GM12874 (cell line): Measurements from ENCODE around the gene ATG16L1.

Experiments
- TF ChIP-seq, protein P1 (sequence below): IDR thresholded peaks from 2 replicates; pipeline ENCODE4 v1.5.1; 2011; ENCODE audit warnings: low read depth, mild to moderate bottlenecking, control low read depth, low read length, moderate library complexity; ENCODE audit not compliant: insufficient read depth

Gene ATG16L1

DNA sequence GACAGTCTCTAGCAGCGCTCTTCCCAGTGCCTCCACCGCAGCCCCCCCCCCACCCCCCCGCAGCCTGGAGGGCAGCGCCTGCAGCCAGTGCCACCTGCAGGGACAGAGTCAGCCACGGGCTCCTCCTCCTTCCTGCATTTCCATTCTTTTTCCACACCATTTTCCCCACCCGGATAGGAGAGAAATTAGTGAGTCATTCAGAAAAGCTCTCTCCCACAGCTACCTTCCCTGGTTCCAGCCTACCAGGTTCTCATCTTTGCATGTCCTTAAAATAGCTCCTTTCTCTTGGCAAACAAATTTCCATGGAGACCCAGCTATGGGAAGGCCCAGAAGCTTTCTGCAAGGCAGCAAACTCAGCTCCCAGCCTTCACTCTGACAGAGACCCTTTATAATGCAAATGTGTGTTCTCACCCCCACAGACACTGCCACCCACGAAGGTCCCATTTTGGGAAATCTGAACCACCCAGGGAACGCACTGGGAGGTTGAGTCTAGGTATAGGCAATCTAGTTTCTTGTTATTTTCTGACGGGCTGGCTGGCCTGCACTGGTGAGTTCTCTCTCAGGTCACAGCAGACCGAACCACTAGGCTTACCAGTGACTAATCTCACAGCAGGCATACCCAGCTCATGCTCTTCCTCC, 41.8 kb upstream of the ATG16L1 start:
- TF ChIP-seq, protein P1, sequence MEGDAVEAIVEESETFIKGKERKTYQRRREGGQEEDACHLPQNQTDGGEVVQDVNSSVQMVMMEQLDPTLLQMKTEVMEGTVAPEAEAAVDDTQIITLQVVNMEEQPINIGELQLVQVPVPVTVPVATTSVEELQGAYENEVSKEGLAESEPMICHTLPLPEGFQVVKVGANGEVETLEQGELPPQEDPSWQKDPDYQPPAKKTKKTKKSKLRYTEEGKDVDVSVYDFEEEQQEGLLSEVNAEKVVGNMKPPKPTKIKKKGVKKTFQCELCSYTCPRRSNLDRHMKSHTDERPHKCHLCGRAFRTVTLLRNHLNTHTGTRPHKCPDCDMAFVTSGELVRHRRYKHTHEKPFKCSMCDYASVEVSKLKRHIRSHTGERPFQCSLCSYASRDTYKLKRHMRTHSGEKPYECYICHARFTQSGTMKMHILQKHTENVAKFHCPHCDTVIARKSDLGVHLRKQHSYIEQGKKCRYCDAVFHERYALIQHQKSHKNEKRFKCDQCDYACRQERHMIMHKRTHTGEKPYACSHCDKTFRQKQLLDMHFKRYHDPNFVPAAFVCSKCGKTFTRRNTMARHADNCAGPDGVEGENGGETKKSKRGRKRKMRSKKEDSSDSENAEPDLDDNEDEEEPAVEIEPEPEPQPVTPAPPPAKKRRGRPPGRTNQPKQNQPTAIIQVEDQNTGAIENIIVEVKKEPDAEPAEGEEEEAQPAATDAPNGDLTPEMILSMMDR = no peak

DNA sequence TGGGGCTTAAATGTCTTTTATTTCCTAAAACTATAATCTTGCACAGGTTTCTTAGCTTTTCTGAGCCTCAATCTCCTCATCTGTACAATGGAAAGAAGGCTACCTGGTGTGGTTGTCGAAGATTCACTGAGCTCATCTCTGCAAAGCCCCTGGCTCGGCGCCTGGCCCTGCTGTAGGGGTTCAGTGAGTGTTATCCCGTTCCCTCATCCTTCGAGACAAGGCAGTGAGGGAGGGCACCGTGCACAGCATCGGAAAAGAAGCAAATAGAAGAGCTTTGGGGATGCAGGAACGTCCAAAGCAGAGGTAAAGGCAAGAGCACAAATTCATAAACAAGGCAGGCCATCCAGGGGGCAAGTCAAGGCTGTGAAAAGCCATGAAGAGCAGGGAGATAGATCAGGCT, 41.2 kb upstream of the ATG16L1 start:
- TF ChIP-seq, protein P1 = no peak

DNA sequence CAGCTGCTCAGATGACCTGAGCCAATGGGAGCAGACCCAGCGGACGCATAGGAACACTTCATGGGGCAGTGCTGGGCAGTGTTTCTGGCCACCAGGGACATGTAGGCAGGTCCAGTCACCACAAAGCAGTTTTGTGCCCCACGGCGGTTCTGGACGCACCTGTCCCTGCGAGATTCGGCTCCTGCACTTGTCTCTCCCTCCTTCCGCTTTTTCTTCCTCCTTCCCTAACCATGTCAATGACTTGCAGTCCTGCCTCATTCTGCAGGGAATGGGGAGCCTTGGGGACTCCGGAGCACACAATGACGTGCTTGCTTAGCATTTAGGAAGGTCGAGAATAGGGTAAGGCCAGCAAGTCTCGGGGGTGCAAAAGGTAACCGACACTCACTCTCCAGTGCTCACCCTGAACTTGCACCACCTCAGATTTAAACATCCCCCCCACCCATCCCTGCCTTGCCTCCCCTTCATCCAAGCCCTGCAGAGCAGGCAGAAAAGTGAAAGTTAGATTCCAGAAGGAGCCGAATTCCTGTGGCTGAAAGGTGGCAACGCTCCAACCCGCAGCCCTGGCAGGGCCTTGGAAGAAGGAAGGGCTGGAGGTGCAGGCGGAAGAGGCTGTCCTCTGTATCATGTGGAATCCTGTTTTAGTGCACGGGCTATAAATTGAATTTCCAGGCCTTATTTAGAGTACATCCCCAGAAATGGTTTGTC, 40.5 kb upstream of the ATG16L1 start:
- TF ChIP-seq, protein P1 = no peak

DNA sequence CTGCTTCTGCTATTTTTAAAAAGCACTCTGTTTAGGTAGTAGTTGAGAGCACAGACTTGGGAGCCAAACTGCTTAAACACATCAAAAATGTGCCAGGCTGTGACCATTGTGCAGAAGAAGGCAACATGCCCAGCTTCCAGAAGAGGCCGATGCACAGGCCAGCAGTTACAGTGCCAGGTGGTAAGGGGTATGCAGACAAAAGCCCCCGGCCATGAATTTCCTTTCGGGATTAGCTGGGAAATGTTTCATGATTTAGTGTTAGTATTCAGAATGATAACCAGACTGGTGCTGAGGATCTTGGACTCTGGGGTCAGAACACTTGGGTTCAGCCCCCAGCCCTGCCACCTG, 40.0 kb upstream of the ATG16L1 start:
- TF ChIP-seq, protein P1 = no peak

DNA sequence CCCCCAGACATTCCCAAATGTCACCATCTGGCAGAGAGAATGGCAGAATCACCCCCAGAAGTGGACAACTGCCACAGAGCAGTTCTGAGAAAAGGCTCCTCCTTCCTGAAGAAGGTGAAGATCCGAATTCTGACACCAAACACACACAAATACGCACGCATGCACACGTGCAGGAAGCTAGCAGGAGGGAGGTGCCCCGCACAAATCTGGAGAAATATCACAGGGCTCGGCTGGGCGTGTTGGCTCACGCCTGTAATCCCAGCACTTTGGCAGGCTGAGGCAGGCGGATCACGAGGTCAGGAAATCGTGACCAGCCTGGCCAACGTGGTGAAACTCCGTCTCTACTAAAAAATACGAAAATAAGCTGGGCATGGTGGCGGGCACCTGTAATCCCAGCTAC, 38.5 kb upstream of the ATG16L1 start:
- TF ChIP-seq, protein P1 = no peak

DNA sequence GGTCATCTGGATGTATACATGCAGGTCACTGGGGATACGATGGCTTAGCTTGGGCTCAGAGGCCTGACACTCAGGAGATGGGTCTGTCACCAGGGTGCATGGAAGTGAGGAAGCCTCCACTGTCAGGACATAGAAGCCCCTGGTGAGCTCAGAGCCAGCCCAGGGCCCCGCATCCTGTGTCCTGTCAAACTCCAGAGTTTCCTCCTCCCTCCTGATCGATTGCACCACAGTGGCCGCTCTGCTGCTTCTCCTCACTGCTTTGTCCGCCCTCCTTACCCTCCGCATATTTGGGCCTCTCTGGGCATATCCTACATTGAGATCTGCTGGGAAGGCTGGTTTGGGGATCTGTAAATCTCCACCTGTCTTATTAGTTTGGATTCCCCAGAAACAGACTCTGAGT, 37.5 kb upstream of the ATG16L1 start:
- TF ChIP-seq, protein P1 = no peak

DNA sequence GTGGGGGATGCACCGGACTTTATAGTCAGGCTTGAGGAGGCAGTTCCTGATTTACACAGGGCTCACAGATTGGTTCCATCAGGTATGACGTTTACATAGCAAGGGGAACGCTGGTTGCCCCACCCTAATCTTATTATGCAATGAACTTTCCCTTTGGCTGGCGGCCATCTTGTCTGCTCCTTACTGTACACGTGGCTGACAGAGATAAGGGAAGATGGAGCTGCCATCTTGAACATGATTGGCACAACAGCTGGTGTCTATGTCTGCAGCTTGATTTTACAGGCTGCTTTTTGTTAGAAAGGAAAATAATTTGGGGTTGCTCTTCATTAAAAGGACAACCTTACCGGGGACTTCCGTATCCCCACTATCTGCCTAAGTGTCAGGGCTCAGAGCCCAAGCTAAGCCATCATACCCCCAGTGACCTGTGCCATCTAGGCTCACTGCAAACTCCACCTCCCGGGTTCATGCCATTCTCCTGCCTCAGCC, 33.5 kb upstream of the ATG16L1 start:
- TF ChIP-seq, protein P1 = no peak
